CD4-positive, alpha-beta T cell treated with Interleukin-6 at 100 ng/mL for 8 hours (primary cell): ENCODE measurements around the gene CNKSR1.
"Not testable (repeated sequence)": the region's sequence is repeated elsewhere in the genome, so short reads cannot be mapped to it uniquely, and the experiment has no call there.

Experiments
- DNase-seq: peaks from one replicate; pipeline ENCODE4 v3.0.0-alpha.2; 2020; ENCODE audit warnings: mixed read lengths, low spot score

CNKSR1 gene

GRCh38 chr1:26230682-26231081 is 53.4 kb downstream of the CNKSR1 start:
- DNase-seq = not testable (repeated sequence)

- peak; percentile 98 for DNase-seq
Measured at GRCh38 chr1:26233903-26234643, 56.8 kb downstream of the CNKSR1 start, which contains the start of gene CEP85. Gene CEP85, plus strand, starts transcription at chr1:26234200. Its CDS starts 5,584 bp downstream, at chr1:26239784.

GRCh38 chr1:26234644-26235370 is 57.5 kb downstream of the CNKSR1 start:
- DNase-seq = peak; percentile 3

DNA sequence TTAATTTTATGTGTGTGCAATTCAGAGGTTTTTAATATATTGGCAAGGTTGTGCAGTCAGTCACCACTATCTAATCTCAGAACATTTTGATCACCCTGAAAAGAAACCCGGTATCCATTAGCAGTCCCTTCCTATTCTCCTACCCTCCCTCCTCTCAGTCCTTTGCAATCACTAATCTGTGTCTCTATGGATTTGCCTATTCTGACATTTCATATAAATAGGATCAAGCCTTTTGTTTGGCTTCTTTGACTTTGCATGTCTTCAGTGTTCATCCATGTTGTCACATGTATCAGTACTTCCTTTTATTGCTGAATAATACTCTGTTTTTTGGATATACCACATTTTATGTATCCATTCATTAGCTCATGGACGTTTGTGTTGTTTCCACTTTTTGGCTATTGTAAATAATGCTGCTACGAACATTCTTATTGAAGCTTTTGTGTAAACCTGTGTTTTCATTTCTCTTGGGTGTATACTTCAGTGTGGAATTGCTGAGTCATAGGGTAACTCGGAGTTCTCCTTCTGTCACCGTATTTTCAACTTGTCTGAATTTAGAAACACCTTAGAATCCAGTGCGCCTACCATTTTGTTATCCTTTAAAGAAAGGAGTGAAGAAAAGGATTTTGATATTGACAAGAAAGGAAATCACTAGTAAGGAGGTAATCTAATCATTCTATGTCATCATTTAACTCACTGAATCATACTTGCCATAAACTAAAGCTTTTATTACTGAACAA is 60.1 kb downstream of the CNKSR1 start:
- no peak for DNase-seq
